Jurkat, Clone E6-1 (cell line): ENCODE results near the gene SPATA31D4.

Experiments
- DNase-seq: peaks from one replicate; pipeline ENCODE4 v3.0.0-alpha.2; 2011; ENCODE audit warnings: low read depth, low spot score
- H3K4me3 ChIP-seq: 2 replicates; pipeline ENCODE4 v1.5.1; 2011; ENCODE audit warnings: mild to moderate bottlenecking, low read length, control low read depth, moderate library complexity

Gene SPATA31D4

GRCh38 chr9:81953096-81953495 is 24.9 kb downstream of the SPATA31D4 start:
- no peak for DNase-seq
- H3K4me3 ChIP-seq: no peak overlapping the region

GRCh38 chr9:81955625-81956024 is 27.4 kb downstream of the SPATA31D4 start:
- DNase-seq: no peak
- H3K4me3 ChIP-seq: no peak overlapping the region

GRCh38 chr9:81964218-81965171 is 36.3 kb downstream of the SPATA31D4 start:
- no peak overlapping the region for H3K4me3 ChIP-seq
- DNase-seq: no peak

GRCh38 chr9:81968026-81968425 is 39.8 kb downstream of the SPATA31D4 start:
- no peak for DNase-seq
- no peak overlapping the region for H3K4me3 ChIP-seq

GRCh38 chr9:81969971-81970370 is 41.7 kb downstream of the SPATA31D4 start:
- H3K4me3 ChIP-seq: no peak overlapping the region
- DNase-seq: no peak

- H3K4me3 ChIP-seq: no peak overlapping the region
- DNase-seq: no peak
Observed at GRCh38 chr9:81971727-81972126, 43.5 kb downstream of the SPATA31D4 start.

- H3K4me3 ChIP-seq: no peak overlapping the region
- no peak for DNase-seq
Observed at GRCh38 chr9:81974764-81975163, 46.5 kb downstream of the SPATA31D4 start.

- no peak for DNase-seq
- H3K4me3 ChIP-seq: no peak overlapping the region
Observed at GRCh38 chr9:81976351-81976750, 48.1 kb downstream of the SPATA31D4 start.

- DNase-seq: no peak
- H3K4me3 ChIP-seq: no peak overlapping the region
Observed at GRCh38 chr9:81979196-81979595, 51.0 kb downstream of the SPATA31D4 start.

GRCh38 chr9:81980568-81980967 is 52.3 kb downstream of the SPATA31D4 start:
- DNase-seq: no peak
- no peak overlapping the region for H3K4me3 ChIP-seq

- no peak for DNase-seq
- no peak overlapping the region for H3K4me3 ChIP-seq
Observed at GRCh38 chr9:81981883-81982282, 53.7 kb downstream of the SPATA31D4 start.
